H1 (cell line): Measurements from ENCODE around the gene WDR90.

Experiments used
- TBP ChIP-seq: IDR thresholded peaks from 2 replicates; pipeline ENCODE4 v1.6.1; 2011; ENCODE audit warnings: low read depth, low read length, improper control_type of control experiment
- TEAD4 ChIP-seq: IDR thresholded peaks from 2 replicates; pipeline ENCODE4 v1.6.1; 2012; ENCODE audit warnings: low read depth, low read length, inconsistent platforms, mixed read lengths
- ZNF274 ChIP-seq: IDR thresholded peaks from 2 replicates; pipeline ENCODE4 v1.7.0; 2012; ENCODE audit warnings: low read length, borderline replicate concordance; ENCODE audit errors: extremely low read depth
- TF ChIP-seq, protein P1 (sequence below), 3 experiments: IDR thresholded peaks; 1 replicate in 2 of 3; 2 replicates in 1 of 3; pipeline versions ENCODE4 v1.5.1 to v1.6.1; 2011; ENCODE audit warnings: low read length in 3 of 3, mild to moderate bottlenecking in 3 of 3, inconsistent platforms in 2 of 3, low read depth in 1 of 3, moderate library complexity in 1 of 3; ENCODE audit not compliant: insufficient read depth in 1 of 3; ENCODE audit errors: control extremely low read depth in 1 of 3

DNA sequence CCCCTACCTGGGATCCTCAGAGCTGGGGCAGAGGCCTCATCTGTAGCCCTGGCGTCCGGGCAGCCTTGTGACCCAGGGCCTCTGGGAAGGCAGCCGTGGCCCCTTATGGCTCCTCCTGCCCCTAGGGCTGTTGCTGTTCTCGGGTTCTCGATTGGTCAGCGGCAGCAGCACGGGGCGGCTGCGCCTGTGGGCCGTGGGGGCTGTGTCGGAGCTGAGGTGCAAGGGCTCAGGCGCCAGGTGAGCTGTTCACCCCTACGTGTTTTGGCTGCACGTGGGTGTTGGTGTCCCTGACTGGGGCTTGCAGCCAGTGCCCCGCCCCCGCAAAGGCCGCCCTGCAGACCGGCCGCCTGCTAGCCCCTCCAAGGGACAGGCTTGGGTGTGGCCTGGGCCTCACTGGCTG lies 12.9 kb downstream of the WDR90 start:
- TF ChIP-seq, protein P1, sequence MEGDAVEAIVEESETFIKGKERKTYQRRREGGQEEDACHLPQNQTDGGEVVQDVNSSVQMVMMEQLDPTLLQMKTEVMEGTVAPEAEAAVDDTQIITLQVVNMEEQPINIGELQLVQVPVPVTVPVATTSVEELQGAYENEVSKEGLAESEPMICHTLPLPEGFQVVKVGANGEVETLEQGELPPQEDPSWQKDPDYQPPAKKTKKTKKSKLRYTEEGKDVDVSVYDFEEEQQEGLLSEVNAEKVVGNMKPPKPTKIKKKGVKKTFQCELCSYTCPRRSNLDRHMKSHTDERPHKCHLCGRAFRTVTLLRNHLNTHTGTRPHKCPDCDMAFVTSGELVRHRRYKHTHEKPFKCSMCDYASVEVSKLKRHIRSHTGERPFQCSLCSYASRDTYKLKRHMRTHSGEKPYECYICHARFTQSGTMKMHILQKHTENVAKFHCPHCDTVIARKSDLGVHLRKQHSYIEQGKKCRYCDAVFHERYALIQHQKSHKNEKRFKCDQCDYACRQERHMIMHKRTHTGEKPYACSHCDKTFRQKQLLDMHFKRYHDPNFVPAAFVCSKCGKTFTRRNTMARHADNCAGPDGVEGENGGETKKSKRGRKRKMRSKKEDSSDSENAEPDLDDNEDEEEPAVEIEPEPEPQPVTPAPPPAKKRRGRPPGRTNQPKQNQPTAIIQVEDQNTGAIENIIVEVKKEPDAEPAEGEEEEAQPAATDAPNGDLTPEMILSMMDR (IDR thresholded peaks at IDR 0.05; ENCODE audit: control extremely low read depth in 1 of 3, insufficient read depth in 1 of 3, low read depth in 1 of 3, low read length in 3 of 3): no peak
- TF ChIP-seq TEAD4: no peak
- no peak for TF ChIP-seq ZNF274
- TF ChIP-seq TBP: no peak
